ENCODE results near the gene MT1A.

Gene MT1A

GRCh38 chr16:56606071-56606475 is 32.4 kb upstream of the MT1A start:
- H3K4me3 ChIP-seq (ENCODE audit: low read length): no peak overlapping the region
- H3K36me3 ChIP-seq (ENCODE audit: control insufficient read depth, insufficient read depth, low read length): no peaks in the 10 kb centered on the region
- peak overlapping the region; percentile 88 for H3K27ac ChIP-seq (ENCODE audit: low read depth, low read length)
- H3K9ac ChIP-seq (ENCODE audit: low read length): no peak overlapping the region
- H3K4me1 ChIP-seq (ENCODE audit: control insufficient read depth, insufficient read depth, low read length): peaks cover 16% of the 10 kb centered on the region
- H3K27me3 ChIP-seq (ENCODE audit: control insufficient read depth, insufficient read depth, low read length): no peaks in the 10 kb centered on the region

GRCh38 chr16:56606476-56607108 is 31.9 kb upstream of the MT1A start:
- Histone ChIP-seq H3K36me3 (ENCODE audit: control insufficient read depth, insufficient read depth, low read length) (no peaks in the 10 kb centered on the region), H3K27me3 (ENCODE audit: control insufficient read depth, insufficient read depth, low read length) (no peaks in the 10 kb centered on the region), H3K27ac (ENCODE audit: low read depth, low read length) (peak overlapping the region; percentile 88), H3K4me3 (ENCODE audit: low read length) (peak overlapping the region; percentile 16), H3K9ac (ENCODE audit: low read length) (no peak overlapping the region), H3K4me1 (ENCODE audit: control insufficient read depth, insufficient read depth, low read length) (peaks cover 16% of the 10 kb centered on the region)

GRCh38 chr16:56607109-56607618 is 31.3 kb upstream of the MT1A start:
- no peaks in the 10 kb centered on the region for H3K36me3 ChIP-seq (ENCODE audit: control insufficient read depth, insufficient read depth, low read length)
- no peak overlapping the region for H3K9ac ChIP-seq (ENCODE audit: low read length)
- H3K4me1 ChIP-seq (ENCODE audit: control insufficient read depth, insufficient read depth, low read length): peaks cover 16% of the 10 kb centered on the region
- H3K4me3 ChIP-seq (ENCODE audit: low read length): peak overlapping the region; percentile 16
- no peaks in the 10 kb centered on the region for H3K27me3 ChIP-seq (ENCODE audit: control insufficient read depth, insufficient read depth, low read length)
- peak overlapping the region; percentile 88 for H3K27ac ChIP-seq (ENCODE audit: low read depth, low read length)

GRCh38 chr16:56607675-56608042 is 30.8 kb upstream of the MT1A start:
- Histone ChIP-seq H3K4me3 (ENCODE audit: low read length) (peak overlapping the region; percentile 38), H3K4me1 (ENCODE audit: control insufficient read depth, insufficient read depth, low read length) (peaks cover 16% of the 10 kb centered on the region), H3K27me3 (ENCODE audit: control insufficient read depth, insufficient read depth, low read length) (no peaks in the 10 kb centered on the region), H3K36me3 (ENCODE audit: control insufficient read depth, insufficient read depth, low read length) (no peaks in the 10 kb centered on the region), H3K27ac (ENCODE audit: low read depth, low read length) (peak overlapping the region; percentile 88), H3K9ac (ENCODE audit: low read length) (peak overlapping the region; percentile 1)

- Histone ChIP-seq H3K27ac (ENCODE audit: low read depth, low read length) (peak within 1 kb of the TSS; percentile 88), H3K36me3 (ENCODE audit: control insufficient read depth, insufficient read depth, low read length) (no peaks in the 10 kb centered on the region), H3K4me1 (ENCODE audit: control insufficient read depth, insufficient read depth, low read length) (peaks cover 16% of the 10 kb centered on the region), H3K27me3 (ENCODE audit: control insufficient read depth, insufficient read depth, low read length) (no peaks in the 10 kb centered on the region), H3K4me3 (ENCODE audit: low read length) (peak within 1 kb of the TSS; percentile 86), H3K9ac (ENCODE audit: low read length) (peak within 1 kb of the TSS; percentile 74)
Measured at GRCh38 chr16:56608043-56608875, 30.2 kb upstream of the MT1A start, which contains the start of gene MT2A. TSS of gene MT2A (plus strand) at chr16:56608584. CDS start at chr16:56608656, 72 bp downstream.

- Histone ChIP-seq H3K36me3 (ENCODE audit: control insufficient read depth, insufficient read depth, low read length) (no peaks in the 10 kb centered on the region), H3K4me1 (ENCODE audit: control insufficient read depth, insufficient read depth, low read length) (peaks cover 16% of the 10 kb centered on the region), H3K9ac (ENCODE audit: low read length) (peak overlapping the region; percentile 74), H3K27ac (ENCODE audit: low read depth, low read length) (peak overlapping the region; percentile 75), H3K27me3 (ENCODE audit: control insufficient read depth, insufficient read depth, low read length) (no peaks in the 10 kb centered on the region), H3K4me3 (ENCODE audit: low read length) (peak overlapping the region; percentile 86)
Measured at GRCh38 chr16:56608876-56609462, 29.5 kb upstream of the MT1A start.

GRCh38 chr16:56609463-56609921 is 29.0 kb upstream of the MT1A start:
- no peak overlapping the region for H3K9ac ChIP-seq (ENCODE audit: low read length)
- H3K4me3 ChIP-seq (ENCODE audit: low read length): peak overlapping the region; percentile 86
- H3K36me3 ChIP-seq (ENCODE audit: control insufficient read depth, insufficient read depth, low read length): no peaks in the 10 kb centered on the region
- peaks cover 16% of the 10 kb centered on the region for H3K4me1 ChIP-seq (ENCODE audit: control insufficient read depth, insufficient read depth, low read length)
- peak overlapping the region; percentile 75 for H3K27ac ChIP-seq (ENCODE audit: low read depth, low read length)
- H3K27me3 ChIP-seq (ENCODE audit: control insufficient read depth, insufficient read depth, low read length): no peaks in the 10 kb centered on the region

GRCh38 chr16:56610017-56610608 is 28.4 kb upstream of the MT1A start:
- Histone ChIP-seq H3K36me3 (ENCODE audit: control insufficient read depth, insufficient read depth, low read length) (no peaks in the 10 kb centered on the region), H3K27ac (ENCODE audit: low read depth, low read length) (peak overlapping the region; percentile 75), H3K9ac (ENCODE audit: low read length) (peak overlapping the region; percentile 5), H3K4me1 (ENCODE audit: control insufficient read depth, insufficient read depth, low read length) (peaks cover 16% of the 10 kb centered on the region), H3K27me3 (ENCODE audit: control insufficient read depth, insufficient read depth, low read length) (no peaks in the 10 kb centered on the region), H3K4me3 (ENCODE audit: low read length) (peak overlapping the region; percentile 31)

GRCh38 chr16:56610609-56611111 is 27.8 kb upstream of the MT1A start:
- peak overlapping the region; percentile 31 for H3K4me3 ChIP-seq (ENCODE audit: low read length)
- no peak overlapping the region for H3K9ac ChIP-seq (ENCODE audit: low read length)
- no peaks in the 10 kb centered on the region for H3K36me3 ChIP-seq (ENCODE audit: control insufficient read depth, insufficient read depth, low read length)
- peak overlapping the region; percentile 75 for H3K27ac ChIP-seq (ENCODE audit: low read depth, low read length)
- H3K27me3 ChIP-seq (ENCODE audit: control insufficient read depth, insufficient read depth, low read length): no peaks in the 10 kb centered on the region
- peaks cover 16% of the 10 kb centered on the region for H3K4me1 ChIP-seq (ENCODE audit: control insufficient read depth, insufficient read depth, low read length)

GRCh38 chr16:56611281-56611833 is 27.1 kb upstream of the MT1A start:
- Histone ChIP-seq H3K9ac (ENCODE audit: low read length) (peak overlapping the region; percentile 36), H3K4me3 (ENCODE audit: low read length) (no peak overlapping the region), H3K27ac (ENCODE audit: low read depth, low read length) (peak overlapping the region; percentile 75), H3K4me1 (ENCODE audit: control insufficient read depth, insufficient read depth, low read length) (peaks cover 16% of the 10 kb centered on the region), H3K36me3 (ENCODE audit: control insufficient read depth, insufficient read depth, low read length) (no peaks in the 10 kb centered on the region), H3K27me3 (ENCODE audit: control insufficient read depth, insufficient read depth, low read length) (no peaks in the 10 kb centered on the region)

GRCh38 chr16:56613706-56614105 is 24.8 kb upstream of the MT1A start:
- H3K27ac ChIP-seq (ENCODE audit: low read depth, low read length): no peak overlapping the region
- H3K4me1 ChIP-seq (ENCODE audit: control insufficient read depth, insufficient read depth, low read length): peaks cover 9% of the 10 kb centered on the region
- H3K36me3 ChIP-seq (ENCODE audit: control insufficient read depth, insufficient read depth, low read length): no peaks in the 10 kb centered on the region
- H3K27me3 ChIP-seq (ENCODE audit: control insufficient read depth, insufficient read depth, low read length): peaks cover 3% of the 10 kb centered on the region
- no peak overlapping the region for H3K4me3 ChIP-seq (ENCODE audit: low read length)
- no peak overlapping the region for H3K9ac ChIP-seq (ENCODE audit: low read length)
